Gastrocnemius medialis (tissue), 4 donors: Measurements from ENCODE around the gene IGLL5.

Experiments used
- POLR2A ChIP-seq, 2 donors: fragments of 450-650 bp; IDR thresholded peaks; one replicate each; pipeline ENCODE4 v1.6.1; 2017; ENCODE audit warnings: antibody characterized with exemption in 2 of 2, mild to moderate bottlenecking in 2 of 2, moderate library complexity in 2 of 2
- TF ChIP-seq, protein P1 (sequence below), 5 experiments: fragments of 450-650 bp in 3 of 5; fragments of 200-600 bp in 2 of 5; sonication (generic) in 2 of 5; IDR thresholded peaks in 4 of 5; conservative IDR thresholded peaks in 1 of 5; 1 replicate in 4 of 5; 2 replicates in 1 of 5; pipeline ENCODE4 v1.5.1; 2016 to 2019; ENCODE audit warnings: antibody characterized with exemption in 5 of 5, mild to moderate bottlenecking in 3 of 5, moderate library complexity in 3 of 5

DNA sequence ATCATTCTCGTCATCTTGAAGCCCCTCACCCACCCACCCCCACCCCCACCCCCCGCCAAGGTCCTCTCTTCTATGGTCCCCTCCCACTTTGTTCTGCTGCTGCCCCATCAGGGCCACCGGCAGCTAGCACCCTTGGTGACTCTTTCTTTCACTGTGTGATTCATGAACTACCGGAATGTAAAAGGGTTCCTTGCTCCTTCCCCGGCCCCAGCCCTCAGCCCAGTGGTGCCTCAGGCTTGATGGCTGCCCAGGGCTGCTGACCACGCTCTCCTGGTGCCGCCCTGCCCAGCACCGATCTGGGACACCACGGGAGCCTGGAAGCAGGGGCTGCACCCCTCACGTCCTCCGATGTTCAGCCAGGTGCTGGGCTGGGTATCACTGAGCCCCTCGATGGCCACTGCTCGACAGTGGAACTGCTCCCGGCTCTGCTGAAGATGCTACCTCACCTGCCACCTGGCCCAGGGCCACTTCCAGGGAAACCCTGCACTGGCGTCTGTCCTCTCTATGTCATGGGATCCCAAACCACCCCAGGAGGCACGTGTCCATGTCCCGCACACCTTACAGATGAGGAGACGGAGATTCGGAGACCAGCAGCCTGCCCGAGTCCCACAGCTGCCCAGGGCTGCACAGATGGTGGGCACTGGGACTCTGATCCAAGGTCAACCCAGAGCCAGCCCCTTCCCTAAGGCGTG lies 39.7 kb downstream of the IGLL5 start:
- TF ChIP-seq POLR2A (IDR thresholded peaks at IDR 0.05), result no peak
- TF ChIP-seq, protein P1, sequence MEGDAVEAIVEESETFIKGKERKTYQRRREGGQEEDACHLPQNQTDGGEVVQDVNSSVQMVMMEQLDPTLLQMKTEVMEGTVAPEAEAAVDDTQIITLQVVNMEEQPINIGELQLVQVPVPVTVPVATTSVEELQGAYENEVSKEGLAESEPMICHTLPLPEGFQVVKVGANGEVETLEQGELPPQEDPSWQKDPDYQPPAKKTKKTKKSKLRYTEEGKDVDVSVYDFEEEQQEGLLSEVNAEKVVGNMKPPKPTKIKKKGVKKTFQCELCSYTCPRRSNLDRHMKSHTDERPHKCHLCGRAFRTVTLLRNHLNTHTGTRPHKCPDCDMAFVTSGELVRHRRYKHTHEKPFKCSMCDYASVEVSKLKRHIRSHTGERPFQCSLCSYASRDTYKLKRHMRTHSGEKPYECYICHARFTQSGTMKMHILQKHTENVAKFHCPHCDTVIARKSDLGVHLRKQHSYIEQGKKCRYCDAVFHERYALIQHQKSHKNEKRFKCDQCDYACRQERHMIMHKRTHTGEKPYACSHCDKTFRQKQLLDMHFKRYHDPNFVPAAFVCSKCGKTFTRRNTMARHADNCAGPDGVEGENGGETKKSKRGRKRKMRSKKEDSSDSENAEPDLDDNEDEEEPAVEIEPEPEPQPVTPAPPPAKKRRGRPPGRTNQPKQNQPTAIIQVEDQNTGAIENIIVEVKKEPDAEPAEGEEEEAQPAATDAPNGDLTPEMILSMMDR (IDR thresholded peaks at IDR 0.05 in 4 of 5, conservative IDR thresholded peaks at IDR 0.05 in 1 of 5), result no peak
